Astrocyte (in vitro differentiated cells and primary cell): ENCODE results near the gene GPBP1L1. TPM values are rescaled to one million over a fixed set of nuclear protein-coding genes. Genes with fewer than 3 reads are reported as not detected.

Source experiments
- DNase-seq: peaks from one replicate; pipeline ENCODE4 v3.0.0-alpha.2; 2010; ENCODE audit warnings: low read depth
- FAIRE-seq: peaks from 2 replicates; lab custom pipeline; 2011; peaks lifted over from hg19 to GRCh38; lab: Jason Lieb, UNC
- H2AFZ ChIP-seq: 2 replicates; pipeline ENCODE4 v1.6.0; 2012; ENCODE audit warnings: low read depth, low read length, inconsistent platforms
- H3K27ac ChIP-seq: 2 replicates; pipeline ENCODE4 v1.5.1; 2011; ENCODE audit warnings: low read depth, low read length, inconsistent platforms
- H3K27me3 ChIP-seq: 2 replicates; pipeline ENCODE4 v1.6.0; 2011; ENCODE audit warnings: low read length, inconsistent platforms; ENCODE audit not compliant: insufficient read depth
- H3K36me3 ChIP-seq: 2 replicates; pipeline ENCODE4 v1.5.1; 2011; ENCODE audit warnings: low read length, inconsistent platforms; ENCODE audit not compliant: insufficient read depth
- H3K4me1 ChIP-seq: 2 replicates; pipeline ENCODE4 v1.5.1; 2011; ENCODE audit warnings: low read length, inconsistent platforms; ENCODE audit not compliant: insufficient read depth
- H3K4me2 ChIP-seq: 2 replicates; pipeline ENCODE4 v1.6.0; 2012; ENCODE audit warnings: low read length, inconsistent platforms
- H3K4me3 ChIP-seq: 2 replicates; pipeline ENCODE4 v1.5.1; 2011; ENCODE audit warnings: low read depth, mild to moderate bottlenecking, low read length, inconsistent platforms; ENCODE audit not compliant: insufficient read depth
- H3K79me2 ChIP-seq: 2 replicates; pipeline ENCODE4 v1.6.0; 2012; ENCODE audit warnings: mild to moderate bottlenecking, low read length, inconsistent platforms; ENCODE audit not compliant: insufficient read depth
- H3K9ac ChIP-seq: 2 replicates; pipeline ENCODE4 v1.6.0; 2012; ENCODE audit warnings: mild to moderate bottlenecking, low read length, inconsistent platforms
- H3K9me3 ChIP-seq: 2 replicates; pipeline ENCODE4 v1.5.1; 2012; ENCODE audit warnings: low read depth, mild to moderate bottlenecking, low read length, inconsistent platforms; ENCODE audit not compliant: insufficient read depth
- H4K20me1 ChIP-seq: 2 replicates; pipeline ENCODE4 v1.6.0; 2012; ENCODE audit warnings: low read length, inconsistent platforms; ENCODE audit not compliant: insufficient read depth
- H3K27ac Mint-ChIP-seq: one replicate; pipeline ENCODE4 v1.8.0; 2021; ENCODE audit warnings: mild to moderate bottlenecking, mixed read lengths; ENCODE audit not compliant: unreplicated experiment
- H3K27me3 Mint-ChIP-seq: one replicate; pipeline ENCODE4 v1.8.0; 2021; ENCODE audit warnings: low read depth, mixed read lengths; ENCODE audit not compliant: unreplicated experiment
- H3K36me3 Mint-ChIP-seq: one replicate; pipeline ENCODE4 v1.8.0; 2021; ENCODE audit warnings: low read depth, mixed read lengths; ENCODE audit not compliant: unreplicated experiment
- H3K4me1 Mint-ChIP-seq: one replicate; pipeline ENCODE4 v1.8.0; 2021; ENCODE audit warnings: low read depth, mixed read lengths; ENCODE audit not compliant: unreplicated experiment
- H3K4me3 Mint-ChIP-seq: one replicate; pipeline ENCODE4 v1.8.0; 2021; ENCODE audit warnings: mild to moderate bottlenecking, moderate library complexity, mixed read lengths; ENCODE audit not compliant: unreplicated experiment
- H3K9me3 Mint-ChIP-seq: one replicate; pipeline ENCODE4 v1.8.0; 2021; ENCODE audit warnings: mild to moderate bottlenecking, mixed read lengths; ENCODE audit not compliant: unreplicated experiment
- CTCF ChIP-seq: IDR thresholded peaks from 2 replicates; pipeline ENCODE4 v1.5.1; 2011; ENCODE audit warnings: low read depth, mild to moderate bottlenecking, inconsistent platforms, low read length, moderate library complexity; ENCODE audit not compliant: insufficient read depth
- EZH2 ChIP-seq: IDR thresholded peaks from 2 replicates; pipeline ENCODE4 v1.6.1; 2012; ENCODE audit warnings: mild to moderate bottlenecking, low read length, inconsistent platforms; ENCODE audit not compliant: insufficient read depth
- total RNA-seq: library from RNA; stranded (reverse); gene quantifications from 2 replicates; pipeline ENCODE4 v1.2.1, GENCODE V29; 2021

GPBP1L1 gene
- total RNA-seq, 1 donor from 2014 or later, result 116 TPM

- no peak for FAIRE-seq
- no peaks in the 10 kb centered on the region for H3K9me3 Mint-ChIP-seq
Observed at GRCh38 chr1:45610589-45611226, 75.6 kb downstream of the GPBP1L1 start.

GRCh38 chr1:45608175-45609156 is 77.9 kb downstream of the GPBP1L1 start:
- Histone ChIP-seq H3K27me3 (no peaks in the 10 kb centered on the region), H3K79me2 (peaks cover 10% of the 10 kb centered on the region), H3K27ac (no peak overlapping the region), H2AFZ (no peak overlapping the region), H3K4me1 (no peaks in the 10 kb centered on the region), H3K9me3 (no peaks in the 10 kb centered on the region), H3K4me2 (no peak overlapping the region), H3K9ac (no peak overlapping the region), H3K4me3 (no peak overlapping the region), H3K36me3 (peaks cover 25% of the 10 kb centered on the region), H4K20me1 (peaks cover 18% of the 10 kb centered on the region)
- peaks cover 14% of the 10 kb centered on the region for H3K36me3 Mint-ChIP-seq
- TF ChIP-seq EZH2, result no peak
- H3K4me1 Mint-ChIP-seq, result peaks cover 11% of the 10 kb centered on the region
- H3K9me3 Mint-ChIP-seq, result no peaks in the 10 kb centered on the region
- no peak overlapping the region for H3K4me3 Mint-ChIP-seq
- no peaks in the 10 kb centered on the region for H3K27me3 Mint-ChIP-seq
- DNase-seq (no peak), FAIRE-seq (no peak)
- no peak overlapping the region for H3K27ac Mint-ChIP-seq

More at GRCh38 chr1:45610589-45611226, 75.6 kb downstream of the GPBP1L1 start:
- H3K4me1 Mint-ChIP-seq, result peaks cover 11% of the 10 kb centered on the region
- H3K27me3 Mint-ChIP-seq, result no peaks in the 10 kb centered on the region
- no peak overlapping the region for H3K27ac Mint-ChIP-seq
- H3K9me3 ChIP-seq, result no peaks in the 10 kb centered on the region
- H3K27ac ChIP-seq, result no peak overlapping the region
- no peak for TF ChIP-seq EZH2
- TF ChIP-seq CTCF, result no peak
- H3K4me1 ChIP-seq, result no peaks in the 10 kb centered on the region
- peaks cover 26% of the 10 kb centered on the region for H3K36me3 ChIP-seq
- H3K4me2 ChIP-seq, result no peak overlapping the region
- H2AFZ ChIP-seq, result no peak overlapping the region
- H4K20me1 ChIP-seq, result peaks cover 13% of the 10 kb centered on the region
- no peak overlapping the region for H3K4me3 Mint-ChIP-seq
- H3K36me3 Mint-ChIP-seq, result peaks cover 17% of the 10 kb centered on the region
- H3K79me2 ChIP-seq, result peaks cover 3% of the 10 kb centered on the region
- H3K27me3 ChIP-seq, result no peaks in the 10 kb centered on the region
- no peak overlapping the region for H3K4me3 ChIP-seq
- no peak for DNase-seq
- no peak overlapping the region for H3K9ac ChIP-seq

- H3K4me3 Mint-ChIP-seq, result no peak overlapping the region
- no peaks in the 10 kb centered on the region for H3K9me3 Mint-ChIP-seq
- DNase-seq (no peak), FAIRE-seq (no peak)
- H4K20me1 ChIP-seq, result peaks cover 24% of the 10 kb centered on the region
- peaks cover 14% of the 10 kb centered on the region for H3K36me3 Mint-ChIP-seq
- no peak for TF ChIP-seq CTCF
- TF ChIP-seq EZH2, result no peak
- H3K79me2 ChIP-seq, result peaks cover 19% of the 10 kb centered on the region
- H3K27me3 Mint-ChIP-seq, result no peaks in the 10 kb centered on the region
- H3K27ac ChIP-seq, result no peak overlapping the region
- H3K4me1 ChIP-seq, result no peaks in the 10 kb centered on the region
- no peak overlapping the region for H3K27ac Mint-ChIP-seq
- H3K4me1 Mint-ChIP-seq, result peaks cover 13% of the 10 kb centered on the region
- H3K4me2 ChIP-seq, result no peak overlapping the region
- H3K9me3 ChIP-seq, result no peaks in the 10 kb centered on the region
- H3K36me3 ChIP-seq, result peaks cover 19% of the 10 kb centered on the region
- H3K9ac ChIP-seq, result no peak overlapping the region
- no peak overlapping the region for H2AFZ ChIP-seq
- no peaks in the 10 kb centered on the region for H3K27me3 ChIP-seq
- no peak overlapping the region for H3K4me3 ChIP-seq
Observed at GRCh38 chr1:45607404-45608074, 78.8 kb downstream of the GPBP1L1 start.
